ENCODE measurements around the gene ATP13A1.
"Not testable (repeated sequence)": the region's sequence is repeated elsewhere in the genome, so short reads cannot be mapped to it uniquely, and the experiment has no call there.

Gene ATP13A1

GRCh38 chr19:19663256-19664120 lies at the start of gene ATP13A1:
Gene ATP13A1, minus strand, starts transcription at chr19:19663676. Its CDS starts 10 bp downstream, at chr19:19663666.
- DNase-seq (ENCODE audit: low read depth in 2 of 3, low spot score in 1 of 3), result peak; percentile 83 to 92 (median 88)

GRCh38 chr19:19711934-19712828 lies 48.7 kb upstream of the ATP13A1 start:
- no peak for DNase-seq (ENCODE audit: low read depth in 2 of 3, low spot score in 1 of 3)

- no peak for DNase-seq (ENCODE audit: low read depth in 2 of 3, low spot score in 1 of 3)
Observed at GRCh38 chr19:19711306-19711933, 47.9 kb upstream of the ATP13A1 start.

GRCh38 chr19:19710506-19710905 lies 47.0 kb upstream of the ATP13A1 start:
- no peak for DNase-seq (ENCODE audit: low read depth in 2 of 3, low spot score in 1 of 3)

- no peak for DNase-seq (ENCODE audit: low read depth in 2 of 3, low spot score in 1 of 3)
Observed at GRCh38 chr19:19704836-19705235, 41.4 kb upstream of the ATP13A1 start.

GRCh38 chr19:19700493-19700892 lies 37.0 kb upstream of the ATP13A1 start:
- DNase-seq (ENCODE audit: low read depth in 2 of 3, low spot score in 1 of 3), result not testable (repeated sequence)

GRCh38 chr19:19697589-19697988 lies 34.1 kb upstream of the ATP13A1 start:
- DNase-seq (ENCODE audit: low read depth in 2 of 3, low spot score in 1 of 3), result no peak

- DNase-seq (ENCODE audit: low read depth in 2 of 3, low spot score in 1 of 3), result no peak
Observed at GRCh38 chr19:19696386-19696785, 32.9 kb upstream of the ATP13A1 start.

GRCh38 chr19:19691683-19692082 lies 28.2 kb upstream of the ATP13A1 start:
- DNase-seq (ENCODE audit: low read depth in 2 of 3, low spot score in 1 of 3), result no peak

GRCh38 chr19:19689023-19689422 lies 25.5 kb upstream of the ATP13A1 start:
- DNase-seq (ENCODE audit: low read depth in 2 of 3, low spot score in 1 of 3), result not testable (repeated sequence)

GRCh38 chr19:19687090-19687489 lies 23.6 kb upstream of the ATP13A1 start:
- no peak for DNase-seq (ENCODE audit: low read depth in 2 of 3, low spot score in 1 of 3)

GRCh38 chr19:19686580-19686979 lies 23.1 kb upstream of the ATP13A1 start:
- DNase-seq (ENCODE audit: low read depth in 2 of 3, low spot score in 1 of 3), result no peak

GRCh38 chr19:19686119-19686518 lies 22.6 kb upstream of the ATP13A1 start:
- DNase-seq (ENCODE audit: low read depth in 2 of 3, low spot score in 1 of 3), result not testable (repeated sequence)

GRCh38 chr19:19679176-19680073 lies 15.9 kb upstream of the ATP13A1 start:
- DNase-seq (ENCODE audit: low read depth in 2 of 3, low spot score in 1 of 3), result no peak

- DNase-seq (ENCODE audit: low read depth in 2 of 3, low spot score in 1 of 3), result no peak
Observed at GRCh38 chr19:19677579-19677978, 14.1 kb upstream of the ATP13A1 start.

- DNase-seq (ENCODE audit: low read depth in 2 of 3, low spot score in 1 of 3), result no peak
Observed at GRCh38 chr19:19674315-19674714, 10.8 kb upstream of the ATP13A1 start.

GRCh38 chr19:19672816-19673215 lies 9.3 kb upstream of the ATP13A1 start:
- no peak for DNase-seq (ENCODE audit: low read depth in 2 of 3, low spot score in 1 of 3)

GRCh38 chr19:19670070-19670551 lies 6.6 kb upstream of the ATP13A1 start:
- DNase-seq (ENCODE audit: low read depth in 2 of 3, low spot score in 1 of 3), result no peak

- DNase-seq (ENCODE audit: low read depth in 2 of 3, low spot score in 1 of 3), result peak; percentile 93 to 96 (median 95)
Observed at GRCh38 chr19:19668230-19669012, 4.9 kb upstream of the ATP13A1 start, which contains the start of gene ZNF101. Gene ZNF101, plus strand, starts transcription at chr19:19668839. Its CDS starts 125 bp downstream, at chr19:19668964.

All from stimulated activated CD4-positive, alpha-beta T cell treated with anti-CD3 and anti-CD28 coated beads, Interleukin-12 subunit alpha, Interleukin-12 subunit beta, amount 100 ng/mL, for 48 hours (primary cell).